ENCODE measurements around the gene KIAA0408.
"Not testable (repeated sequence)": the region's sequence is repeated elsewhere in the genome, so short reads cannot be mapped to it uniquely, and the experiment has no call there.

KIAA0408 gene

DNA sequence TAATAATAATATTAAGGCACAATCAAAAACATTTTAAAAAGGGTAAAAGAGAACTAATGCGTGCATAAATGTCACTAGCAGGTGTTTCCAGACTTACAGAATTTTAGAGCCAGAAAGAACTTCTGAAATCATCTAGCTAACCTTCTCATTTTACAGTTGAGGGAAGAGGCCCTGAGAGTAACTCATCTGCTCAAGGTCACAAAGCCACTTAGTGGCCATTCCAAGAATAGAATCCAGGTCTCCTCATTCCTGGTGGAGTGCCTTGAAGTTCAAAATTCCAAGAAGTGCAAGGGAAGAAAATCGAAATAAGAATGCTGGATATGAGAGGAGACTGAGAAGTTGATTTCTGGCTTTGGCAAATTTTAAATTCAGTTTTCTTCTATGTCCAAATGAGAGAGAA is 3.2 kb upstream of the KIAA0408 start:
- no peak for DNase-seq

DNA sequence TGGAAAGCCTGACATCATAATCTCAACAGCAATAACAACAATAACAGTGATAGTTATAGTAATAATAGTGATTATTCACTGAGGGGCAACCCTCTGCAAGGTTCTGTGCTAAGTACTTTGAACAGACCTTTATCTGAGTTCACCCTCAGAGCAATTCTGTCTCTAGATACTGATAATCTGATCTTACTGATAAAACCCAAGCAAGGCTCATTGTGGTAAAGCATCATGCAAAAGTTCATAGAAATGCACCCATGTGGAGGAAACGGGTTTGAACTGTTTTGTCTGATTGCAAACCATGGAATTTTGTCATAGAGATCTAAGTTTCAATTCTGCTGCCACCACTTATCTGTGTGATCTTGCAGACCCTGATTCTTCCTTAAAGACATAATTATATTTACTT is 1.3 kb upstream of the KIAA0408 start:
- DNase-seq = no peak

DNA sequence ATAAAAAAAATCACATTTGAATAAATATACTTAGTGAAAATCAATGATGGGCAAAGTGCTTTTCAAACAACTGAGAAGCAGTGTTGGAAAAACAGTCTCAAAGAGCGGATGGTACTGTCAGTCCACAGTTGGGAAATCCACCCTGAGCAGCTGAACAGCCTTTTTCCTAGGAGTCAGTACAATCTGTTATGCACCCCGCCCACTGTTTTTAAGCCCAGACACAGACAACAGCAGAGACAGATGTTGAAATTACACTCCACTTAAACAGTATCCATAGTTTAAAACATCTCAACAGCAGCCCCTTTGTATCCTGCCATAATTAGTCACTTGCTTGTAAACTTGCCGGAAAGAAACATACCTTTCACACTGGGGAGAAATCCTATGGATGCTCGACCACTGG is 372 bp downstream of the KIAA0408 start:
- no peak for DNase-seq

DNA sequence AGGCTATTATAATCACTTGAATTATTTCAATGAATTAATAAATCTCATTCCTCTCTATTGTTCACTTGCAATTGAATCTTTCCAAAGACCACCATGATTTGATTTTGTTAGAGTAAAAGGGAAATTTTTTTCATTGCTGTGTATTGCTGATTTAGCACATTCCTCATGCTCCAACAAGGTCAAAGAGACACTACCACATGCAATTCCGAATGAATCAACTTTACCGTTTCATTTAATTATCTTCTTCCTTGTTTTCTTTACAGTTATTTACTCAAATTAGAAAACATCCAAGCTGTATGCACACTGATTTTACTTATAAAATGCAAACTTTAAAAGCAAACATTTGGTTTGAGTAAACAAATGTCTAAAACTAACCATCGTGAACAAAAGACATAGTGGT is 967 bp downstream of the KIAA0408 start:
- DNase-seq = no peak

DNA sequence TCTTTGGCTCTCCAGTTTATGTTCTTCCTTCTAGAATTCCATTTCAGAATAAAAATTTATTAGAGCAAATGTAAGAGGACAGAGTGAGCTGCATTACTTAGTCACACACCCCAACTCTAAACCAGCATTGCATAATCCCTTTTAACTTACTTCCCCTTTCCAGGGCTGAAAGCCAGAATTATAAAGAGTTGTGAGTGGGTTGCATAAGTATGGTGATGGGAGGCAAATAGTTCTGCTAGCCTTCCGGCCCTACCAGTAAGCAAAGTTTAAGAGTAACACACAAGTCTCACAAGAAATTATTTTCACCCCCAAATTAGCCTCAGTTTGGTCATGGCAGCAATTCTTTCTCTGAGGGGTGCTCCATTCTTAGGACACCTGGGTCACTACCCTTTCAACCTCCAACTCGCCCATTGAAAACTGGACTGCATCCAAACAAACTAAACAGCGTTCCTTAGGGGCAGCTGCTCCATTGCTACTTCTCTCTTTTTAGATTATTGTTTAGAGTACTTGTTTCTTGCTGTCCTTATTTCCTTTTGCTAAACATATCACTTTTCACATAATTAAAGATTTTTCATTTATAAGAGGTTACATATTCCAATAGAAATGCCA is 1.6 kb downstream of the KIAA0408 start:
- DNase-seq = no peak

DNA sequence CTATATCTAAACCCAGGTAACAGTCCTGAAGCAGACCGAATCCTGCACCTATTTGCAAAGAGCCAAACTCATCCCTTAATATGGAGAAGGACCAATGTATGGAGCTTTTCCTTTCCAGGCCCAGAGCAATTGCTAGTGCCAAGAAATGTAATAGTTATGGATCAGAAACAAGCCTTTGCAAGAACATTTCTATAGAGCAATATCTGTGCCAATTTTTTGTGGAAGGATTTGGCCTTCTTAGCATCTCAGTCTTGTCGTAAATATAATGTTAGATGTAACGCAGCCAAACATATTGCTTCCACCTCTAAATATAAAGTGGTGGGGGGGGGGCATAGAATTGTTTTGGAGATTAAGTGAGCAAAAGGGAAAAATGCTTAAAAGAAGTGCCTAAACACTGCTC is 2.7 kb downstream of the KIAA0408 start:
- DNase-seq = no peak

DNA sequence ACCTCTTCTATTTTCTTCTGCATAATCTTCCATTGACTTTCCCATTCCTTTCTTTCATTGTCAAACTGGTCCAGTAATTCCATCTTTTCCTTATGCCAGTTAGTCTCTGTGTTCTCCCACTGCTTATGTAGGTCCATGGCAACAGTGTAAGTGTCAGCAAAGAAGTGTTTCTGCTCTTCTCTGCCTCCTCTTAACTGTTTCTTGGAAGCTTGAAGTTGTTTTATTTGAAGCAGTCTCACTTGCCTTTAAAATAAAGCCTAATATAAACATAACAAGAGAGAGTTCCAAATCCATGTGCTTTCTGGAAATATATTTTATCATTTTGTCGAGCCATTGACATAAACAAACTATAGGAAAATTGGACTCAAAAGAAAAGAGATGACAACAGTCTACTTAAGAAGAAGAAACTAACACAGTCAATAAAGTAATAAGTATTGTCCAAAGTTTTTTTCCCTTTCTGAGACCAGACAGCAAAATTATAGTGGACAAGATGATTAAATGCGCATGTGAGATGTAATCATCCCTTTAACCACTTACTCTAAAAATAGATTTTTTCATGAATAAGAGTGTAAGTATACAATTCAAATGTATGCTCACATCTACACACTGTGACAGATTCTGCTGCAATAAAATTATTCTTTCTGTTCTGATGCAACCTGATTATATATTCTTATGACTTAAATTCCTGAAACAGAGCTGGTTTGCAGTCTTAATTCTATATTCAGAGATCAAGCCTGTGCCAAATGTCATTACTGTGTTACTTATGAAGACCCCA is 5.2 kb downstream of the KIAA0408 start:
- no peak for DNase-seq

DNA sequence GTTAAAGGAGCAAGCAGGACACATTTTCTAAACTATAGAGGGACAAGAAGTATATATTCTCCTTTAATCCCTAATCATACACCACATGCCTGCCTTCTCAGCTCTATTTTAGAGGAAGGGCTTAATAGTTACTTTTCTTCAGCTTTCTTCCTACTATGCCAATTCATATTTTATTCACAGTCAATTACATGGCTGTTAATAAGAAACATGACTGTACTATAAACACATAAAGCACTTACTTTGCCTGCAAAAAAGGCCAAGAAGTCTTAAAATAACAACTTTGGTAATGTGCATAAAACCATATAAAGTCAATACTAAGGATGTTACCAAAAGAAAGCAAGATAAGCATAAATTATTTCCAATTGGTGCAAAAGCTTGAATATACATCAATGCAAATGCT is 6.4 kb downstream of the KIAA0408 start:
- DNase-seq = no peak

DNA sequence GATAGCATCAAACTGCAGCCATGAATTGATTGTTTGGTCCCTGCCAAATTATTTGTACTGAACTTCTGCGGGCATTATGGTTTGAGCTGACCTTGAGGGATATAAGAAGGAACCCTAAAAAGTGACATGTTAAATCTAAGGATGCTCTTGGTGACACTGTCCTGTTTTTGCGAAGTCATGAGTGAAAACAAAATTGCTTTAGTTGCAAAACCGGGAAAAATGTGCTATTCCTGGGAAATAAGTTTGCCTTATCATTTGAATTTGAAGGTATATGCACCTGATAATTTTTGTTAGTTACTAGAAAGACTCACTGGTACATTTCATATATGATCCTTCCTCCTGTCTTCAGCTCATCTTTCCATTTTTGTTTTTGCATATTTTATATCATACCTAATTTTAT is 7.8 kb downstream of the KIAA0408 start:
- no peak for DNase-seq

DNA sequence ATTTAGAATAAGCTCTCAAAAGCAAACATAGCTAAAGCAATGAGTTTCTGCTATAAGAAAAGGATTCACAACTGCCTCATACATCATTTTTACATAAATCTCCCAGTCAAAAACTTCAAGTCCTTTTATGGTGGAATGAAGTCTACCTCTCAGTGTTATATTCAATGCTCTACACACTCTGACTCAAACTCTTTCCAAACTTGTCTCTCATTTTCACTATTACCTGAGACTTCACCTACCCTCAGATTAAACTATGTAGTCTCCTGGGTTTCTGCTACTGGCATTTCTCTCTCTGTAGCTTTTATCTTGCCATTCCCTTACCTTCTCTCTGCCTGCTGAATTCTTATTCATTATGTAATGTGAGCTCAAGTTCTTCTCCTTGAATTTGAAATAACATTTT is 11.4 kb downstream of the KIAA0408 start:
- DNase-seq = no peak

DNA sequence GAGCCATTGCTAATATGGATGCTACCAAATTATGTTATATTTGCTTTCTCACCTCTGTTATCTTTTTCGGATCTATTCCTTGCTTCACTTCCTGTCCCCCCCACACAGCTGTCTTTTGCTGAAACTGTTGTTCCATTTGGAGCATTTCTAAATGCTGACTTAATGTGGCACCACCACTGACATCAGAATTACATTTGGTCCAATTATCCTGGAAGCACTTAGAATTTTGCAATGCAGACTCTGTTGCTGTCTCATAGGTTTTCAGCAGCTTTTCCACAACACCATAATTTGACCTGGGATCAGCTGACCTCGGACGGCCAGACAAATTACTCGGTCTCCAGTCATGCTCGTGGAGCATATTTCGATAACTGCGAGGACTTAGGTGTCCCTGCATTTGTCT is 12.8 kb downstream of the KIAA0408 start:
- no peak for DNase-seq

DNA sequence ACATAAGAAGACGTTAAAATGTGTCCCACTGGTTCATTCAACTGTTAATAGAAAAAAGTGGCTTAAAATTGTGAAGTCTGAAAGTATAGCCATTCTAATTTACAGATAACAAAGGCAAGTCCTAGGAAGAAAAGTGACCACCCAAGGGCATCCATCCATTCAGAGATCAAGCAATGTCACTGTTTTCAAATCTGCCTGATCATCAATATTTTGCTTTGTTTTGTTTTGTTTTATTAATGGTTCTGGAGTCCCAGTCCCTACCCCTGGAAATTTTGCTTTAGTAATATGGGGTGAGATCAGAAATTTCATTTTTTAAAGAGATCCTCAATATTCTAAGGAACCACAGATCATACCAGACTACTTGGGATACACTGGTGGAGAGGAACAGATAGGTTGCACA is 17.3 kb downstream of the KIAA0408 start:
- DNase-seq = no peak

DNA sequence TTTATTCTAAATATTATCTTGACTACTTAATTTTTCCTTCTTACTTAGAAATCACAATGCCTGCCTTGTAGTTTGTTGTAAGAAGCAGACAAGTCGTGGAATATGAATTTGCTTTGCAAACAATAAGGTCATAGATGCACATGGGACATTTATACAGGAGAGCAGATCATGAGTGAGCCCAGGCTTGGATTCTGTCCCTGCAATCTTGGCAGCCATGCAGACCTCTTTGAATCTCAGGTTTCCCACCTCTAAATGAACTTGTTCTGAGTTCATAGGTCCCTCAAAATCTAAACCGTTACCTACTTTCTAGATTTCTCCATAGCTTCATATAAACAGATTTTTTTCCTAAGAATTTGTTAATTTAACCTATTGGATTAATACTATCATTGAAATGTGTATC is 19.5 kb downstream of the KIAA0408 start:
- no peak for DNase-seq

DNA sequence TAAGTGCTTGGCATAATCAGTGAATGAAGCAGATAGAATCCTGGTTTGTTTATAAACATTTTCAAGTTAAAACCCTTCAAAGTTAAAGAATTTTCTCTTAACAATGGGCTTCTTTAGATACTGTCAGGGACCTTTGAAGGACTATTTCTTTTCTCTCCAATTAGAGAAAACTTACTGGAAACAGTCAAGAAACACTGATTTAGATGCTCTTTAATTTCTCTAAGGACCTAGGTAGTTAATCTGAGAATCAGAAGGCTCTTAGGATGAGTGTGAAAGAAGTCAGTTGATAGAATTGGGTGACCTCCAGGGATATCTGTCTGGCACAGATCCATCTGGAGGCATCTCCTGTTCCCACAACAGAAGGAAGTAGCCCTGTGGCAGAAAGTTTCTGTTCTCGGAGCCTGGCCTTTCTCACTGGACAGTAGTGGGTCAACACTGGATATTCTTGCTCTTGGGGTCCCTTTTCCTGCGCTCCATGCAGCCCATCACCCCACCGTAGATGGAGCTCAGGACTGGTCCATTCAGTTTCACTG is 22.5 kb downstream of the KIAA0408 start:
- DNase-seq = no peak

DNA sequence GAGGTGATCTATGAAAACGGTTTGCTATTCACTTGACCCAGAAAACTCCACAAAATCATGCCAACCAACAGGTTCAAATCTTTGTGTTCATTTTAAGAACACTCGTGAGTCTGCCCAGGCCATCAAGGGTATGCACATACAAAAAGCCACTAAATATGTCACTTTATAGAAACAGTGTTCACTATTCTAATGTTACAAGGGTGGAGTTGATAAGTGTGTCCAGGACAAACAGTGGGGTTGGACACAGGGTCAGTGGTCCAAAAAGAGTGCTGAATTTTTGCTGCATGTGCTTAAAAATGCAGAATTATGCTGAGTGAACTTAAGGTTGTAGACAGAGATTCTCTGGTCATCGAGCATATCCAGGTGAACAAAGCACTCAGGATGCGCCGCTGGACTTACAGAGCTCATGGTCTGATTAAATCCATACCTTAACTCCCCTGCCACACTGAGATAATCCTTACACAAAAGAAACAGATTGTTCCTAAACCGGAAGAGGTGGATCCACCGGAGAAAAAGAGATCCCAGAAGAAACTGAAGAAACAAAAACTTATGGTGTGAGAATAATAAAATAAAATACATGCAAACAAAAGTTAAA is 23.5 kb downstream of the KIAA0408 start:
- DNase-seq = no peak

DNA sequence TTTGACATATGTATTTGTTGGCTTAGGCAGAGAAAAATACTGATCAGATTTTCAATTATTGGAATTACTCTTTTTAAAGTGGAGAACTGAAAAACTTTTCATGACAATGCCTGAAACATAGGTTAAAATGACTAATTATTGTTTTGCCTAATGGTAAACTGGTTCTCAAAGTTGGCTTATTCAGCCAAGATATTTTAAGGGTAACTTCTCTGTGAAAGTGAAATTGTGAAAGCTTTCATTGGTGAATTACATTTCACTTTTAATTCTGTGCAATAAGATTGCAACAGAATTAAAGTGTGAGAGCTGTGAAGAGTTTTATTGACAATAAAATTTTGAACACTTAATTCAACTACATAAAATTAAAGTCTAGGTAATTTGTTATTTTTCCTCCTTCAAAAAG is 24.5 kb downstream of the KIAA0408 start:
- no peak for DNase-seq

DNA sequence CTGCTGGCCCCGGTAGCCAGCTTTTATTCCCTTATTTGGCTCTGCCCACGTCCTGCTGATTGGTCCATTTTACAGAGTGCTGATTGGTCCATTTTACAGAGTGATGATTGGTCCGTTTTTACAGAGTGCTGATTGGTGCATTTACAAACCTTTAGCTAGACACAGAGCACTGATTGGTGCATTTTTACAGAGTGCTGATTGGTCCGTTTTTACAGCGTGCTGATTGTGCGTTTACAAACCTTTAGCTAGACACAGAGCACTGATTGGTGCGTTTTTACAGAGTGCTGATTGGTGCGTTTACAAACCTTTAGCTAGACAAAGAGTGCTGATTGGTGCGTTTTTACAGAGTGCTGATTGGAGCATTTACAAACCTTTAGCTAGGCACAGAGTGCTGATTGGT is 30.6 kb downstream of the KIAA0408 start:
- DNase-seq = not testable (repeated sequence)

DNA sequence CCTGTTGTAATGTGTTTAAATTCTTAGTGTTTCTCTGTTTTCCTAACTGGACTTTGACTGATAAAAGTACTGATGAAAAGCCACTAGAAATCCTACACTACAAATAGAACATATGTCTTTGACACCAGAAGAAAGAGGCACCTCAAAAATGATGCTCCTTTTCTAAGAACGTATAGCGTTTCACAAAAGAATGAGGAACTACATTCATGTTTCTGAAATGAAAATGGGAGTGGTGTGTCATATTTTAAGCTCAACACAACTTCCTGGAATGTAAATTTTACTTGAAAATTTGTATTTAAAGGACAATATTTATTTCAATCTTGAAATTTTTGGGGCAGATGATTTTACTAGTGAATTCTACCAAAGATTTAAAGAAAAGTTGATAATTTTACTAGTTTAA is 35.3 kb downstream of the KIAA0408 start:
- no peak for DNase-seq

DNA sequence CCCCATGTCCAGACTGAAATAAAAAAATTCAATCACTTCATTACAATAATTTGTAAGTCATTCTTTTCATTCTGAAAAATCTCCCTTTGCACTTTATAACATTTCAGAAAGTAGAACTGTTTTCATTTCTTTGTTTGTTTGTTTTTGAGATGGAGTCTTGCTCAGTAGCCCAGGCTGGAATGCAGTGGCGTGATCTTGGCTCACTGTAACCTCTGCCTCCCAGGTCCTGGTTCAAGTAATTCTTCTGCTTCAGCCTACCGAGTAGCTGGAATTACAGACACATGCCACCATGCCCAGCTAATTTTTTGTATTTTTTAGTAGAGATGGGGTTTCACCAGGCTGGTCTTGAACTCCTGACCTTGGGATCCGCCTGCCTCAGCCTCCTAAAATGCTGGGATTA is 38.0 kb downstream of the KIAA0408 start:
- not testable (repeated sequence) for DNase-seq

DNA sequence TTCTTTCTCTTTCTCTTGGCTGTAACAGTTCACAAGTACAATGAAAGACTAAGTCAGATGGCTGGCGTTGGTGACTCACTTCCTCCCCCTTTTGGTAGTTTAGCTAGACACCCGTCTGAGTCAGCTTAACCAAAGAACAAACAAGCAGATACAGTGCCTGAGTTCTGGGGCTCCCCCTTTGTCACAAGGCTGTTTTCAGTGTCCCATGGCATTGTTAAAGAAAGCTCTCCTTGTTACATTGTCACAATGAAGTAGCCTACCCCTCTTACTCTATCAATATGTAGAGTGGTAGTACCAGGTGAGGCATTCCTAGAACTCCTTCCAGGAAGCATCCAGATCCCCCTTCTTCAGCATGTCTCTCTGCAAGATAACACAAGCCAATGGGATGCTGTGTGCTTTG is 38.6 kb downstream of the KIAA0408 start:
- DNase-seq = peak; percentile 27

DNA sequence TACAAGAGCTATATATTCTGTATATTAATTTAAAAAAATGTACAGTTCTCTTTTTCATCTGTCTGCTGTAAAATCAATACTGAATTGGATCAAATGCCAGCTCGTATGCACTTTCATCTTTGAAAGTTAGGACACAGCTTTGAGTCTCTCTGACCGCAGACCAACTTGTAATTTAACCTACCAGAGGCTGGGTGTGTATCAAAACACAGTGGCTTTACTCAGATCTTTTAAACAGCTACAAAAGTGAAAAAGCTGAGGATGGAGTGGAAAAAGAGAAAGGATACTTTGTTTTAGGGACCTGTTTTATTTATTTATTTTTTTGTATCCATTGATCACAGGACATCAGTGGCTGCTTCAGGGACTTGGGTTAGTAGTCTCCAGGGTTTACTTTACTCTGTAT is 44.1 kb downstream of the KIAA0408 start:
- no peak for DNase-seq

DNA sequence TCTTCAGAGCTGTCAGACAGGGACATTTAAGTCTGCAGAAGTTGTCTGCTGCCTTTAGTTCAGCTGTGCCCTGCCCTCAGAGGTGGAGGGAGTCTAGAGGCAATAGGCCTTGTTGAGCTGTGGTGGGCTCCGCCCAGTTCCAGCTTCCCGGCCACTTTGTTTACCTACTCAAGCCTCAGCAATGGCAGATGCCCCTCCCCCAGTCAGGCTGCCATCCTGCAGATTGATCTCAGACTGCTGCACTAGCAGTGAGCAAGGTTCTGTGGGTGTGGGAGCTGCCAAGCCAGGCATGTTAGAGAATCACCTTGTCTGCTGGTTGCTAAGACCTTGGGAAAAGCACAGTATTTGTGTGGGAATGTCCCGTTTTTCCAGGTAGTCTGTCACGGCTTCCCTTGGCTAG is 46.1 kb downstream of the KIAA0408 start:
- not testable (repeated sequence) for DNase-seq

DNA sequence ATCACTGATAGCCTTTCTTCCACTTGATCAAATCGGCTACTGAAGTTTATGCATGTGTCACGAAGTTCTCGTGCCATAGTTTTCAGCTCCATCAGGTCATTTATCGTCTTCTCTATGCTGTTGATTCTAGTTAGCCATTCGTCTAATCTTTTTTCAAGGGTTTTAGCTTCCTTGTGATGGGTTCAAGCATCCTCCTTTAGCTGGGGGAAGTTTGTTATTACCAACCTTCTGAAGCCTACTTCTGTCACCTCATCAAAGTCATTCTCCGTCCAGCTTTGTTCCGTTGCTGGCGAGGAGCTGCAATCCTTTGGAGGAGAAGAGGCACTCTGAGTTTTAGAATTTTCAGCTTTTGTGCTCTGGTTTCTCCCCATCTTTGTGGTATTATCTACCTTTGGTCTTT is 47.2 kb downstream of the KIAA0408 start:
- not testable (repeated sequence) for DNase-seq
